PFSK-1 (cell line): ENCODE data around the gene COX7A2.

Experiments used
- FOXP2 ChIP-seq: optimal IDR thresholded peaks from 2 replicates; pipeline ENCODE3; 2011; ENCODE audit warnings: borderline replicate concordance, control low read depth, inconsistent platforms; ENCODE audit not compliant: insufficient read depth; ENCODE audit errors: extremely low read length, extremely low read depth
- POLR2AphosphoS5 ChIP-seq: IDR thresholded peaks from 2 replicates; pipeline ENCODE4 v1.6.1; 2012; ENCODE audit warnings: low read depth, mild to moderate bottlenecking, control low read depth, low read length, moderate library complexity
- SIN3A ChIP-seq: IDR thresholded peaks from 2 replicates; pipeline ENCODE4 v1.6.1; 2012; ENCODE audit warnings: mild to moderate bottlenecking, low read length, moderate library complexity, borderline replicate concordance; ENCODE audit not compliant: insufficient read depth
- TAF1 ChIP-seq: IDR thresholded peaks from 2 replicates; pipeline ENCODE4 v1.6.1; 2012; ENCODE audit warnings: low read length, control low read depth, borderline replicate concordance; ENCODE audit not compliant: insufficient read depth
- TF ChIP-seq, protein P1 (sequence below), 2 experiments: IDR thresholded peaks; 2 replicates each; pipeline versions ENCODE4 v1.6.1 to v1.8.0; 2011 to 2012; ENCODE audit warnings: low read depth in 2 of 2, low read length in 2 of 2, control low read depth in 1 of 2, inconsistent platforms in 1 of 2, mild to moderate bottlenecking in 1 of 2, moderate library complexity in 1 of 2; ENCODE audit not compliant: insufficient read depth in 1 of 2

COX7A2 gene

GRCh38 chr6:75209184-75209723 lies 34.3 kb downstream of the COX7A2 start:
- no peak for TF ChIP-seq FOXP2
- no peak for TF ChIP-seq POLR2AphosphoS5
- TF ChIP-seq, protein P1, sequence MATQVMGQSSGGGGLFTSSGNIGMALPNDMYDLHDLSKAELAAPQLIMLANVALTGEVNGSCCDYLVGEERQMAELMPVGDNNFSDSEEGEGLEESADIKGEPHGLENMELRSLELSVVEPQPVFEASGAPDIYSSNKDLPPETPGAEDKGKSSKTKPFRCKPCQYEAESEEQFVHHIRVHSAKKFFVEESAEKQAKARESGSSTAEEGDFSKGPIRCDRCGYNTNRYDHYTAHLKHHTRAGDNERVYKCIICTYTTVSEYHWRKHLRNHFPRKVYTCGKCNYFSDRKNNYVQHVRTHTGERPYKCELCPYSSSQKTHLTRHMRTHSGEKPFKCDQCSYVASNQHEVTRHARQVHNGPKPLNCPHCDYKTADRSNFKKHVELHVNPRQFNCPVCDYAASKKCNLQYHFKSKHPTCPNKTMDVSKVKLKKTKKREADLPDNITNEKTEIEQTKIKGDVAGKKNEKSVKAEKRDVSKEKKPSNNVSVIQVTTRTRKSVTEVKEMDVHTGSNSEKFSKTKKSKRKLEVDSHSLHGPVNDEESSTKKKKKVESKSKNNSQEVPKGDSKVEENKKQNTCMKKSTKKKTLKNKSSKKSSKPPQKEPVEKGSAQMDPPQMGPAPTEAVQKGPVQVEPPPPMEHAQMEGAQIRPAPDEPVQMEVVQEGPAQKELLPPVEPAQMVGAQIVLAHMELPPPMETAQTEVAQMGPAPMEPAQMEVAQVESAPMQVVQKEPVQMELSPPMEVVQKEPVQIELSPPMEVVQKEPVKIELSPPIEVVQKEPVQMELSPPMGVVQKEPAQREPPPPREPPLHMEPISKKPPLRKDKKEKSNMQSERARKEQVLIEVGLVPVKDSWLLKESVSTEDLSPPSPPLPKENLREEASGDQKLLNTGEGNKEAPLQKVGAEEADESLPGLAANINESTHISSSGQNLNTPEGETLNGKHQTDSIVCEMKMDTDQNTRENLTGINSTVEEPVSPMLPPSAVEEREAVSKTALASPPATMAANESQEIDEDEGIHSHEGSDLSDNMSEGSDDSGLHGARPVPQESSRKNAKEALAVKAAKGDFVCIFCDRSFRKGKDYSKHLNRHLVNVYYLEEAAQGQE (IDR thresholded peaks at IDR 0.05; ENCODE audit: insufficient read depth in 1 of 2, low read depth in 2 of 2, low read length in 2 of 2): no peak
- no peak for TF ChIP-seq SIN3A
- TF ChIP-seq TAF1: no peak

- TF ChIP-seq FOXP2 (no peak), POLR2AphosphoS5 (no peak), TAF1 (no peak), SIN3A (no peak)
- TF ChIP-seq, protein P1 (IDR thresholded peaks at IDR 0.05; ENCODE audit: insufficient read depth in 1 of 2, low read depth in 2 of 2, low read length in 2 of 2): no peak
Observed at GRCh38 chr6:75208298-75209183, 35.1 kb downstream of the COX7A2 start.

DNA sequence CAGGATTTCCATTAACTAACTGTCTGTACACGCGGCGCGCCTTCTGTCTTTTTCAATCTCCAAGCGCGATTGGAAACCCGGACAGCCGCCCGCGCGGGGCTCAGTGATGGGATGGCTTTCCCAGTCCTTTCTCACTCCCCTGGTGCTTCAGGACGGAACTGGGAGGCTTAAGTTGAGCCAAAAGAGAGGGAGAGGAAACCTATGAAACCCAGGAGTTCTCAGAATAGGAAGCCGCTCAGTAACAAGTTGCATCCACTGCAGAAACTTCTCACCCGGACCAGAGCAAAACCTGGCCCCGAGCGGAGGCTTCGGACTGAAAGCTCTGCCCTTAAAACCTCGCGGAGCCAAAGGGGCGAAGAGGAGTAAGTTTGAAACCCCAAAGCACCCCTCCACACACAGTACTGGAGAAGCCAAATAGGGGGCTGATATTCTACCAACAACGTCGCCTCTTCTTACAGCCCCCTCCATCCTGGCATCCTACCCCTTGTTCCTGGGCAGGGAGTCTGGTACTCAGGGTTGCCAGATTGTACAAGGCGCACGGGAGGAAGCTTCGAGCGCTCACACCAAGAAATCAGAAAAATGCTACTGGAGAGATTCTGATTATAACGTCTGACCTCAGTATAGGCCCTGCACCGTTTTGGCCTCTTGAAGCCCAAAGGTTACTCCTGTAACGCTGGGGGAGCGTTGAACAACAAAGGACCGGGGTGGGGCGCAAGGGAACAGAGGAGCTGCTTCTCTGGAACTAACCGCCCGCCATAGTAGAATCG lies 36.8 kb downstream of the COX7A2 start:
- no peak for TF ChIP-seq POLR2AphosphoS5
- TF ChIP-seq TAF1: no peak

- no peak for TF ChIP-seq FOXP2
- TF ChIP-seq, protein P1 (IDR thresholded peaks at IDR 0.05; ENCODE audit: insufficient read depth in 1 of 2, low read depth in 2 of 2, low read length in 2 of 2): no peak
- TF ChIP-seq POLR2AphosphoS5: no peak
- no peak for TF ChIP-seq TAF1
- TF ChIP-seq SIN3A: no peak
Observed at GRCh38 chr6:75205776-75206575, 37.6 kb downstream of the COX7A2 start, which contains the start of gene COL12A1. Gene COL12A1, minus strand, starts transcription at chr6:75206053. Its CDS starts 3,261 bp downstream, at chr6:75202792.
